Common myeloid progenitor, CD34-positive (primary cell): ENCODE data around the gene NQO1.
A peak's percentile ranks its signal among the peaks of the same experiment; 100 is the strongest.
"Not testable (repeated sequence)": the region's sequence is repeated elsewhere in the genome, so short reads cannot be mapped to it uniquely, and the experiment has no call there.

Experiments used
- CTCF ChIA-PET: fragments of 350-600 bp; sonication (Branson Sonifier 250); formaldehyde crosslinking; loops from one replicate; lab custom pipeline; 2021; ENCODE audit warnings: antibody characterized with exemption; lab: Charles Lee
- POLR2A ChIA-PET: fragments of 350-600 bp; sonication (Branson Sonifier 250); formaldehyde crosslinking; loops from one replicate; lab custom pipeline; 2021; ENCODE audit warnings: antibody characterized with exemption; lab: Charles Lee
- DNase-seq, 3 donors: peaks; one replicate each; pipeline versions ENCODE4 v3.0.0 to v3.0.0-alpha.2; 2013
- H3K27ac ChIP-seq, 2 experiments: 1 replicate in 1 of 2; 2 replicates in 1 of 2; pipeline ENCODE4 v1.7.0; 2013; ENCODE audit warnings: inconsistent platforms in 2 of 2, low read length in 2 of 2, mild to moderate bottlenecking in 2 of 2, low read depth in 1 of 2, moderate library complexity in 1 of 2; ENCODE audit not compliant: severe bottlenecking in 2 of 2, insufficient read depth in 1 of 2, poor library complexity in 1 of 2
- H3K27me3 ChIP-seq, 5 experiments: replicated peaks in 2 of 5; 1 replicate in 3 of 5; 2 replicates in 2 of 5; pipeline versions ENCODE4 v1.6.1 to v1.7.0; 2013; ENCODE audit warnings: low read length in 4 of 5, mild to moderate bottlenecking in 2 of 5, moderate library complexity in 2 of 5, inconsistent platforms in 1 of 5; ENCODE audit not compliant: insufficient read depth in 5 of 5, control insufficient read depth in 4 of 5
- H3K36me3 ChIP-seq, 4 experiments: 1 replicate in 2 of 4; 2 replicates in 2 of 4; pipeline versions ENCODE4 v1.6.1 to v1.7.0; 2013; ENCODE audit warnings: low read length in 3 of 4, control low read depth in 1 of 4, mild to moderate bottlenecking in 1 of 4; ENCODE audit not compliant: control insufficient read depth in 4 of 4, insufficient read depth in 4 of 4
- H3K4me1 ChIP-seq, 4 experiments: 1 replicate in 3 of 4; 2 replicates in 1 of 4; pipeline versions ENCODE4 v1.6.1 to v1.7.1; 2013; ENCODE audit warnings: low read length in 3 of 4, mild to moderate bottlenecking in 3 of 4, control low read depth in 1 of 4, inconsistent platforms in 1 of 4, moderate library complexity in 1 of 4; ENCODE audit not compliant: control insufficient read depth in 4 of 4, insufficient read depth in 4 of 4; ENCODE audit errors: control extremely low read depth in 1 of 4
- H3K4me3 ChIP-seq, 7 experiments: 1 replicate in 4 of 7; 2 replicates in 3 of 7; pipeline versions ENCODE4 v1.5.1 to v1.7.0; 2013; ENCODE audit warnings: mild to moderate bottlenecking in 7 of 7, low read length in 6 of 7, moderate library complexity in 6 of 7, inconsistent platforms in 2 of 7, low read depth in 2 of 7, control low read depth in 1 of 7; ENCODE audit not compliant: insufficient read depth in 4 of 7, control insufficient read depth in 1 of 7; ENCODE audit errors: extremely low read depth in 1 of 7
- H3K9me3 ChIP-seq, 5 experiments: 1 replicate in 4 of 5; 2 replicates in 1 of 5; pipeline versions ENCODE4 v1.6.1 to v1.7.1; 2013; ENCODE audit warnings: low read length in 4 of 5, mild to moderate bottlenecking in 2 of 5, inconsistent platforms in 1 of 5, low read depth in 1 of 5, moderate library complexity in 1 of 5; ENCODE audit not compliant: control insufficient read depth in 4 of 5, insufficient read depth in 2 of 5; ENCODE audit errors: control extremely low read depth in 1 of 5
- whole genome bisulfite sequencing: methylation state at CpG from one replicate; pipeline ENCODE4 v1.1.5; 2013; ENCODE audit not compliant: insufficient coverage; 5-methylcytosine and 5-hydroxymethylcytosine counted together

The NQO1 gene

GRCh38 chr16:69767459-69768229 is 41.3 kb upstream of the NQO1 start:
- 98% methylated on average over 4 of the region's 5 CpGs for WGBS
- H3K4me3 ChIP-seq: no peak overlapping the region
- H3K27me3 ChIP-seq: no peaks in the 10 kb centered on the region
- no peak overlapping the region for H3K27ac ChIP-seq
- H3K36me3 ChIP-seq: peaks cover 0 to 4% (median 0%) of the 10 kb centered on the region in 4 experiments
- ChIA-PET CTCF (interaction anchor here (1.6 to 2.9 kb wide), 2 partner anchors 13 to 17 kb away, joined by 4 to 8 read pairs; partner anchors contain the start of gene NOB1), POLR2A (no interaction called here)
- DNase-seq: no peak
- H3K4me1 ChIP-seq: peaks cover 7 to 16% (median 11%) of the 10 kb centered on the region in 4 experiments
- H3K9me3 ChIP-seq: no peaks in the 10 kb centered on the region

- POLR2A ChIA-PET: interaction anchor here (0.7 kb wide), 1 partner anchor 9 kb away, joined by 3 read pairs; the partner anchor contains the start of gene NOB1
- Histone ChIP-seq H3K9me3 (no peaks in the 10 kb centered on the region), H3K27me3 (no peaks in the 10 kb centered on the region), H3K4me1 (peaks cover 10 to 20% (median 15%) of the 10 kb centered on the region in 4 experiments), H3K4me3 (peak overlapping the region in 5 of 7 experiments; percentile 90 to 99 (median 98)), H3K36me3 (peaks cover 0 to 4% (median 0%) of the 10 kb centered on the region in 4 experiments), H3K27ac (peak overlapping the region in 1 of 2 experiments; percentile 95)
- CTCF ChIA-PET: interaction anchor here (1.0 kb wide), 2 partner anchors 9 to 23 kb away, joined by 3 read pairs; partner anchors contain the start of gene NOB1
- 33% methylated on average over 2 of the region's 5 CpGs for WGBS
- DNase-seq: no peak
Observed at GRCh38 chr16:69763599-69763942, 37.2 kb upstream of the NQO1 start.

GRCh38 chr16:69762814-69763598 is 36.6 kb upstream of the NQO1 start:
- H3K9me3 ChIP-seq: no peaks in the 10 kb centered on the region
- H3K36me3 ChIP-seq: peaks cover 0 to 4% (median 0%) of the 10 kb centered on the region in 4 experiments
- H3K4me3 ChIP-seq: peak overlapping the region; percentile 86 to 99 (median 93)
- H3K27ac ChIP-seq: peak overlapping the region; percentile 88 to 95
- 10% methylated on average over 8 of the region's 14 CpGs for WGBS
- ChIA-PET CTCF (interaction anchor here (0.8 to 1.0 kb wide), 3 partner anchors 8 to 24 kb away, joined by 3 read pairs; partner anchors contain the start of gene NOB1), POLR2A (interaction anchor here (0.7 kb wide), 1 partner anchor 8 kb away, joined by 3 read pairs; the partner anchor contains the start of gene NOB1)
- H3K4me1 ChIP-seq: peaks cover 10 to 20% (median 15%) of the 10 kb centered on the region in 4 experiments
- peak; percentile 34 to 85 (median 77) for DNase-seq
- no peaks in the 10 kb centered on the region for H3K27me3 ChIP-seq

DNA sequence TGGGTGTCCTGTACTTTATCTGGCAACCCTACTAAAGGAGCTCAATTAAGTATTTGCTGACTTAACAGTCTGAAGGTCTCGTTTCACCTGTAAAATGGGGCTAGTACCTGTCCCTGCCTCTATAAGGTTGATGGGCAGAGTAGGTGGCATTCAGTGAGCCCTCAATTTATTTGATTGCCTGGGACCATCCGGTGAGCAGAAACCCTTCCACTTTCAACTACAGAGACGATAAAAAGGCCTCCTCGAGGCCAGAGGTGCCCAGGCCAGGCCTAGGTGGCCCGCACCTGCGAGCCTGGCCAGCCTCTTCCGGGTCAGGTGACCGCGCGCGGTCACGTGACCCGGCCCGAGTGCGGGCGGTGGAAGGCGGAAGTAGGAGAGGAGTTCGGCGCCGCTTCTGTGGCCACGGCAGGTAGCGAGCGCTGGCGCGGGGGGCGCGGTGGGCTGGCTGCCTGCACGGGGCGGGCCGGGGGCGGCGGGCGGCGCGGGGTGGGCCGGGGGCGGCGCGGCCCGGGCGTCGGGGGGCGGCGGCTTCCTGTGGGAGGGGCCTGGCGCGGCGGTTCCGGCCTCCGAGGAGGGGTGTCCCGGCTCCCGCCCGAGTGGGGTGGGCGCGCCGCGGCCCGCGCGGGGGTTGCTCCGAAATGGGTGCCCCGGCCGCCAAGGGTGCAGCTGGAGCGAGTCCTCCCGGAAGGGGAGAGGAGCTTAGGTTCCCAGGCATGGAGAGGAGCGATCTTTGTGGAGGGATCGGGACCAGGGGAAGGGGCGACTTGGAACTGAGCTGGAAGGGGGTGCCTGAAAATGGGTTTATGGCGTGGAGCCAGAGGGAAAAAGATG is 35.8 kb upstream of the NQO1 start, which contains the start of gene WWP2:
TSS of gene WWP2 (plus strand) at position 350 of the 831 bp plus-strand sequence. CDS start 24,679 bp downstream, outside the sequence.
- peaks cover 10 to 20% (median 15%) of the 10 kb centered on the region in 4 experiments for H3K4me1 ChIP-seq
- H3K9me3 ChIP-seq: no peaks in the 10 kb centered on the region
- 3% methylated on average over 35 of the region's 68 CpGs for WGBS
- H3K27ac ChIP-seq: peak within 1 kb of the TSS; percentile 88 to 95
- DNase-seq: peak; percentile 82 to 92 (median 89)
- no peaks in the 10 kb centered on the region for H3K27me3 ChIP-seq
- H3K4me3 ChIP-seq: peak within 1 kb of the TSS; percentile 86 to 99 (median 93)
- ChIA-PET POLR2A (no interaction called here), CTCF (interaction anchor here (0.8 to 1.0 kb wide), 4 partner anchors 8 to 59 kb away, joined by 3 read pairs; partner anchors contain the start of gene NOB1)
- peaks cover 0 to 4% (median 0%) of the 10 kb centered on the region in 4 experiments for H3K36me3 ChIP-seq

GRCh38 chr16:69757375-69757774 is 31.0 kb upstream of the NQO1 start:
- H3K36me3 ChIP-seq, H3K27me3 ChIP-seq, H3K9me3 ChIP-seq, DNase-seq, H3K27ac ChIP-seq, POLR2A ChIA-PET, H3K4me3 ChIP-seq: not testable (repeated sequence)
- CTCF ChIA-PET: interaction anchor here (1.6 to 6.2 kb wide), 2 partner anchors 31 to 49 kb away, joined by 6 to 79 read pairs; partner anchors contain the start of gene NQO1
- WGBS: 98% methylated on average over 7 of the region's 13 CpGs
- peaks cover 9 to 22% (median 16%) of the 10 kb centered on the region in 4 experiments for H3K4me1 ChIP-seq

- peak in 1 of 3 donors; percentile 5 for DNase-seq
- Histone ChIP-seq H3K9me3 (no peaks in the 10 kb centered on the region), H3K4me1 (peaks cover 6 to 19% (median 14%) of the 10 kb centered on the region in 4 experiments), H3K27me3 (no peaks in the 10 kb centered on the region), H3K27ac (no peak overlapping the region), H3K36me3 (peaks cover 0 to 8% (median 3%) of the 10 kb centered on the region in 4 experiments), H3K4me3 (no peak overlapping the region)
- CTCF ChIA-PET: interaction anchor here (1.5 to 6.2 kb wide), 3 partner anchors 30 to 358 kb away, joined by 3 to 79 read pairs (median 6); partner anchors contain the start of gene NQO1
- WGBS: 92% methylated on average over 10 of the region's 10 CpGs
- POLR2A ChIA-PET: no interaction called here
Observed at GRCh38 chr16:69756705-69757104, 30.3 kb upstream of the NQO1 start.
